Fibroblast of skin of right quadriceps (primary cell): ENCODE measurements around the gene TBC1D4.
A peak's percentile ranks its signal among the peaks of the same experiment; 100 is the strongest.

ENCODE experiments used
- DNase-seq: peaks from one replicate; pipeline ENCODE4 v3.0.0-alpha.2; 2013

TBC1D4 gene

DNA sequence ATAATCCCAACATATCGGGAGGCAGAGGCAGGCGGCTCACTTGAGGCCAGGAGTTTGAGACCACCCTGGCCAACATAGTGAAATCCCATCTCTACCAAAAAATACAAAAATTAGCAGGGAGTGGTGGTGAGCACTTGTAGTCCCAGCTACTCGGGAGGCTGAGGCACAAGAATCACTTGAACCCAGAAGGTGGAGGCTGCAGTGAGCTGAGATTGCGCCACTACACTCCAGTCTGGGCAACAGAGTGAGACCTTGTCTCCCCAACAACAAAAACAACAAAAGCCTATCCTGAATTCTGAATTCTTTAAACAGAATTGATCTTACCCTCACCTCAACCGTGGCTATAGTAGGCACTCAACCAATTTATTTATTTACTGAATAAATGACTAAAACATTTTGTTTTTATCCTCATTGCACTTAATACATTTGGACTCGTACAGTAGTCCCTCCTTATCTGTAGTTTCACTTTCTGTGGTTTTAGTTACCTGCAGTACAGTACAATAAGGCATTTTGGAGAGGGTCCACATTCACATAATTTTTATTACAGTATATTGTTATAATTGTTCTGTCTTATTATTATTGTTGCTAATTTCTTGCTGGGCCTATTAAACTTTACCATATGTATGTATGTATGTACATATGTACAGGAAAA lies 98.8 kb downstream of the TBC1D4 start:
- no peak for DNase-seq

GRCh38 chr13:75378301-75378700 lies 103.7 kb downstream of the TBC1D4 start:
- no peak for DNase-seq

DNA sequence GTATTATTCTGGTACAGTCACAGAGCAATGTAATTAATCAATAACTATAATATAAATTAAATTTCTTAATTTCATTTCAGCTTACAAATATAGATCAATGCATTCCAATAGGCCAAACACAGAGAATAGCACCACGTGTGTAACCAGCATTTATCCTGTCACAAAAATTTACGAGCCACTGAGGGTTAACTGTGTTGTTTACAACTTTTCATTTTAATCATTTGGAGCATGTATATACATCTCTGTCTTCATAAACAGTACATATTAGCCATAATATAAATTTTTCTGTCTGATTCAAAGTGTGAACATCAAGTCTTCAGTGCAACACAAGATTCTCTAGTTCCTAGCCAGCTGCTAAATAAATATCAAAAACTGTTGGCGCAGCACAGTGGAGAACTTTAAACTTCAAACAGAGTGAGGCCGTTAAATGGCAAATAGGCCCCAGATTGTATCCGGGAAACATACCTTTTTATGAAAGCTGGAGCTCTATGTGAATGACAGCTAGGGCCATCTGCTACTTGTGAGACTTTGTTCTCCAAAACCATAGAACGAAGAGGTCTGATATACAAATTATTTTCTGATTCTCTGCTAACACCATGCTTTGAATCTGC lies 105.1 kb downstream of the TBC1D4 start:
- DNase-seq, result no peak

DNA sequence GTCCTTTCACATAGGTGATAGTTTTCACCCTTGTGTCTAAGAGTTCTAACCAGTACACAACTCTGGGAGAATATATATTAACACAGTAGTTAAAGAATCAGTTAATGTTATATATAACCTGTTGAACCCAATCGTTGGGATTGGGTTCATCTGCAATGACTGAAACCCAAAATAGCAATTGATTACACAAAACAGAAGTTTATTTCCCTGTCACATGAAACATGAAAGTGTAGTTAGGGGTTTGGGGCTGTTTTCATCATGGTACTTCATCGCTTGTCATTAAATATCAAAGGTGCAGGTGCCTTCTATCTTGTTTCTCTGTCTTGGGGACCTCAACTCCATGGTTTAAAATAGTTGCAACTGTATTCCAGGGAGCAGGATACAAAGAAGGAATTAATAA lies 106.6 kb downstream of the TBC1D4 start:
- DNase-seq, result no peak

- DNase-seq, result no peak
Observed at GRCh38 chr13:75373988-75374387, 108.0 kb downstream of the TBC1D4 start.

DNA sequence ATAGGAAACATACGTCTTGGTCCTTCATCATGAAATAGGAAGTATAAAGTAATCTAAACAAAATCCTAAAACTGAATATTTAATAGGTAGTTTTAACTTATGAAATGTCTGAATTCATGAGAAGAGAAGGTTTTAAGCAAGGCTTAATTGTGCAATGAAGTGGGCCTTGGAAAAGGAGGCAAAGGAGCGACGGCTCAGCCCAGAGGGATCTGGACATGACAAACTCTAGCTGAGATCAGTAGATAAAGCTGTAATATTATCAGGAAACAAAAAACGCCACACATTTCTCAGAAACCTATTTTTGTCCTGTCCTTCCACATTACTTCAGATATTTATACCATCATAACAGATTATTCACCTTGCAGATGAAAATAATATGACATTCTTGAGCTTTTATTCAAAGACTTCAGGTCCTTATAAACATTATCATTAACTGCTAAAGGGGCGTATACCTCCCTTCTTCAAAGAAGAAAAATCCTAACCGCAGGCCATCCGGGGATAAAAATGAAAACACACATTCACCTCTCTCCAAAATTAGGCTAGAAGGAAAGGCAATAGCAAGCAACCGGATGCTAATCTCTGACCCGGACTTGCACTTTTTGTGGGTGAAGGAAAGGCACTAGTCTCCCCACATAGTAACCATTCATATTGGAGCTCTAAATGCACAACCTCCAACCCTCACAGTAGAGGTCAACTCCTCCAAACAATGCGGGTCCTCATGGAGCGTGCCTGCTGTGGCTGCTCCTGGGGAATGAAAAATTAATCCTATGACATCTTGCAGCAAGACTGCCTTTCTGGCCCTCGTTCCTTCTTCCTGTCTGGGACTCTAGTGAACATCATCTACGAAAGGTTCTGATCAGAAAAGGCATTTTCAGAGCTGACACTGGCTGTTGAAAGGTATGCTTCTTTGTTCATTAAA lies 108.8 kb downstream of the TBC1D4 start:
- no peak for DNase-seq

GRCh38 chr13:75372517-75372916 lies 109.5 kb downstream of the TBC1D4 start:
- DNase-seq, result peak; percentile 56

DNA sequence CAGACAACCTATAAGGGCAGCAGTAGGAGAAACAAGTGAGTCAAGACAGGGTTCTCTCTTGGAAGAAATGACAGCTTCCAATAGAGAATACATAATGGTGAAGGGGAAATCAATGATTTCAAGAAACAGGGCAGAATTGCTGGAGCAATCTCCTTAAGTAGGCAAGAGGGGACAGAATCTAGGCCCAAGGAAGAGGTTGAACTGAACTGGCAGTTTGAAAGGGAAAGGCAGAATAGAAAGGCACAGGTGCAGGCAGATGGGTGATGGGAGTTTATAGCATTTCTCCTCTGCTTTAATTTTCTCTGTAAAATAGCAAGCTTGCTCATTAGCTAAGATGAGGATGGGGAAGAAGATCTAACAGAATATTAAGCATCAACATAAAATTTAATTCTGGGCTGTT lies 110.8 kb downstream of the TBC1D4 start:
- no peak for DNase-seq

DNA sequence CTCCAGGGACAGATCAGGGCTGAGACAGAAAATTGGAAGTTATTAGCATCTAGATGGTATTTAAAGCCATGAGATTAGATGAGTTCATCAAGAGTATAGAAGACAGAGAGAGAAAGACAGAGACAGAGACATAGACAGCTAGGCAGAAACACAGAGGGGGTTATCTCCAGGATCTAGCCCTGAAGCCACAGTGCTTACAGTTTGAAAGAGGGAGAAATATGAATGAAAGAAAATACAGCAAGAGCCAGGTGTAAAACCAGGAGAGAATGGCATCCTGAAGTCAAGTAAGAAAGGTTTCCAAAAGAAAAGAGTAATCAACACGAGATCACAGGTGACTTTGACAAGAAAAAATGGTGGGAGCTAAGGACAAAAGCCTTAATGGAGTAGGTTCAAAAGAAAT lies 111.2 kb downstream of the TBC1D4 start:
- no peak for DNase-seq

DNA sequence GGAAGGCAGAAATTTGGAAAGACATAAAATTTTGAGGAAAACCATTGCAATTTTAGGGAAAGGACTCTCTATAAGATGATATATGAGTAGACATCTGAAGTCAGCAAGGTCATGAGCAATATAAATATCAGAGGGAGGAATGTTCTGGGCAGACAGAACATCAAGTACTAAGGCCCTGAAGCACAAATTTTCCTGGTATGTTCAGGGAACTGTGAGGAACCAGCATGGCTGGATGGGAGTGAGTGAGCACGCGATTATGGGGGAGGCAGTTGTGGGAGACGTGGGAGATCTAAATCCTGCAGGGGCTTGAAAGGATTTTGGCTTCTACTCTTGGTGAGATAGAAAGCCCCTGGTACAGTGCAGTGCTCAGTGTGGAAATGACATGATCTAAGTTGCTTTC lies 112.0 kb downstream of the TBC1D4 start:
- no peak for DNase-seq

DNA sequence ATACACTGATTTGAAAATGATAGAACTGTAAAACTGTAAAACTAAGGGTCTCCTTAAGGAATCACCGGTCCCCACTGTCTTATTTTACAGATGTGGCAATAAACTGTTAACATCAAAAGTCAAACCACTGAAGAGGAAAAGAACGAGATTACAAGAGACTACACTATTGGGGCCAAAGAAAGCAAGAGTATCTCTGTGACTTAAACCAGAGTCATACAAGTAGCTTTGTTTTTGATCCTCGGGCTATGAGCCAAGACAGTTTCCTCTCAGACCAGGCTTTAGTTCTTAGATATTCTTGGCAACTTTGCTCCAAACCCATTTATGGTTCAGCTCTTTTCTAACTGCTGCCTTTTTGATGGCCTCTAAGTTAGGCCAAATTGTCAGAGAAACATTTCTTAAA lies 113.8 kb downstream of the TBC1D4 start:
- peak; percentile 82 for DNase-seq

DNA sequence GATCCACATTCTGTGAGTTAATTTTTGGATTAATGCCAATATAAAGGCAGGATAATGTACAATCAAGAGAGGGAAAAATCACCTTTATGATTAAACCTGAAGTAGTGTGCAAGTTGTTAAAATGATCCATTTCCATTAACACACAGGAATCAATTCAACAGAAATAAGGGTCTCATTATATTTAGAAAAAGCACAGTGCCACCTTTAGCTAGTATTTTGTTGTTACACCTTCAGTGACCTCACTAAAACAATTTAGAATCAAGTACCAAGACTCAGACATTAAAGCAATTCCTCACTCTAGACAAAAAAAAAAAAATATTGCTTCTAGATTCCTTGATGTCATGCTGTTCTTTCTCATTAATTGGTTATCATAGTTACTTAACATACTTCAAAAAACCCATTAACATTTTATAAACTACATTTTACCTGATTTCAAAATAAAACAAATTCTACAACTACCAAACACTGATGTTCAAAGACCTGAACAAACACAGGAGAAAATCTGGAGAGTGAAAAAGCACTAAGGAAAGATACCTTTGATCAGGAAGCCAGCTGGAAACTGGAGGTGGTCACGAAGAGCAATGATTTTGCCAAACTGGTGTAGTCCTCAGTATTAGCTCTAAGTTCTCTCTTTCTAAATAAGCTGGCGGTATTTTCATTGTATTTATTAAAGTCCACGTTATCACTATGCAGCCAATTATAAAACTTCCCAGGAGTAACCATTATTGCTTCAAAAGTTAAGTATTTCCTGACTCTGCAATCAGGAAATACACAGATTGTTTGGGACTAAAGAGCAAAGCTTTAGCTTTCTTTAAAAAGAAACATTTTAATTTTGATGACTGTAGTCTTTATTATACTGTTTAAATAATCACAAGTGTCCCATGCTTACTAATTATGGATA lies 115.3 kb downstream of the TBC1D4 start:
- no peak for DNase-seq

GRCh38 chr13:75365724-75366173 lies 116.2 kb downstream of the TBC1D4 start:
- DNase-seq, result peak; percentile 92

- no peak for DNase-seq
Observed at GRCh38 chr13:75364131-75364713, 117.7 kb downstream of the TBC1D4 start.

DNA sequence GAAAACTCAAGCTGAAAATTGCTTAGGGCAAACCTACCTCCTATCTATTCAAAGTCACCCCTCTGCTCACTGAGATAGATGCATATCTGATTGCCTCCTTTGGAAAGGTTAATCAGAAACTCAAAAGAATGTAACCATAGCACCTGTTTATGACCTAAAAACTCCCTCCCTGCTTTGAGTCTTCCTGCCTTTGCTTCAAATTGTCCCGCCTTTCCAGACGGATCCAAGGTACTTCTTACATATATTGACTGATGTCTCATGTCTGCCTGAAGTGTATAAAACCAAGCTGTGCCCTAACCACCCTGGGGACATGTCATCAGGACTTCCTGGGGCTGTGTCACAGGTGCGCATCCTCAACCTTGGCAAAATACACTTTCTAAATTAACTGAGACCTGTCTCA lies 118.6 kb downstream of the TBC1D4 start:
- no peak for DNase-seq

GRCh38 chr13:75362026-75362425 lies 119.9 kb downstream of the TBC1D4 start:
- no peak for DNase-seq

- DNase-seq, result no peak
Observed at GRCh38 chr13:75360170-75360569, 121.8 kb downstream of the TBC1D4 start.

DNA sequence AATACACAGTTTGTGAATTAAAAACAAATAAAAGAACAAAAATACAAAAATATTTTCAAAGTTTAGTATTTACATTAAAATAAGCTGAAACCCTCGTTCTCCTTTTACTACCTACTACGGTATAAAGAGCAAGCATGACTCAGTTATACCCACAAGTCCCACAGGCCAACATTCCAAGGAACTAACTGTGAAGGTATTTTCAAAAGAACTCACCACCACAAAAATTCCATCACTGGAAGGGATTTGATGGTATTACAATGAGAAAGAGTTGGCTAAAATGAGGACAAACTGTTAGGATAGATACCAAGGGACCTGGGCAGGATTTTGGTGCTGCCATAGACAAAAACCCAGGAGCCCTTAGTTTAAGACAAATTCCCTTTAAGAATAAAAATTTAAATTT lies 122.7 kb downstream of the TBC1D4 start:
- DNase-seq, result peak; percentile 95

GRCh38 chr13:75357576-75358289 lies 124.2 kb downstream of the TBC1D4 start:
- DNase-seq, result peak; percentile 75

GRCh38 chr13:75356421-75356820 lies 125.5 kb downstream of the TBC1D4 start:
- peak; percentile 48 for DNase-seq

DNA sequence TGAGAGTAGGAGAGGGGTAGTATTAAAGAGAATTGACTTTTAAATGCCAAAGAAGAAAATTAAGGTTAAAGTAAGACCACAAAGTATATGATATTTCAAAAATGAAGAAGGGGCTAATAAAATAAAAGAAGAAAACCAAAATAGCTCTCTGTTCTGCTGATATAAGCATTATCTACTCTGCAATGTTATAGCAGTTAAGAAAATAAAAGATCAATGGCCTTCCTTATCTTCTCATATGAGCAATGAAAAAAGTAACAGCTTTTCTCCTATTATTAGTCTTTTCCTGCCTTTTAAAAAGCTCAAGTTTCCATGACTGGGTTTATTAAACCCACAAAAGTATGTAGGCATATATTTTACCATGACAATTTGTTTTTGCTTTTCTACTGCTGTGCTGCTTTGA lies 126.4 kb downstream of the TBC1D4 start:
- no peak for DNase-seq

DNA sequence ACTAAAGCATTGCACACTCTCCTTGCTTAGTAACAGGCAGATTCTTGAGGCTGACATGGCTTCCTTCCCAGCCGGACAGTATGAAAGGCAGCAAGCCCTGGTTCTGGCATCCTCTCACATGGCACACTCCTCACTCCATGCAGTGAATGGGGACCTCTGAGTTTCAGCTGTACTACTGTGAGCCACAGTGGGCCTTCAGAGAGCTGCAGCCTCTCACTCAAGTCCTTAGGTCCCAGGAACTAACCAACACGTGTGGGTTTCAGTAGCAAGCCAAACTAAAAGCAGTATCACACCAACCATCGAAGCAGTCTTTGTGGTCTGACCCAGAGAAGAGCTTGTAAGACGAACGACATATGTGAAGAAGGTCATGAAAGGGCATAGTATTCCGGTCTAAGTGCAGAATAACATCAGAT lies 128.2 kb downstream of the TBC1D4 start:
- no peak for DNase-seq
